HG02642 (cell line): Measurements from ENCODE around the gene NTS.

Experiments used
- ATAC-seq: cut with Tn5 transposase; IDR thresholded peaks from one replicate; pipeline ENCODE4 v1.9.1; 2021; ENCODE audit warnings: mild to moderate bottlenecking; ENCODE audit not compliant: unreplicated experiment, poor library complexity

The NTS gene, protein sequence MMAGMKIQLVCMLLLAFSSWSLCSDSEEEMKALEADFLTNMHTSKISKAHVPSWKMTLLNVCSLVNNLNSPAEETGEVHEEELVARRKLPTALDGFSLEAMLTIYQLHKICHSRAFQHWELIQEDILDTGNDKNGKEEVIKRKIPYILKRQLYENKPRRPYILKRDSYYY

GRCh38 chr12:85874031-85874461, at the start of gene NTS:
Gene NTS, plus strand, starts transcription at chr12:85874295. Its CDS starts 109 bp downstream, at chr12:85874404.
- ATAC-seq: peak; percentile 71

DNA sequence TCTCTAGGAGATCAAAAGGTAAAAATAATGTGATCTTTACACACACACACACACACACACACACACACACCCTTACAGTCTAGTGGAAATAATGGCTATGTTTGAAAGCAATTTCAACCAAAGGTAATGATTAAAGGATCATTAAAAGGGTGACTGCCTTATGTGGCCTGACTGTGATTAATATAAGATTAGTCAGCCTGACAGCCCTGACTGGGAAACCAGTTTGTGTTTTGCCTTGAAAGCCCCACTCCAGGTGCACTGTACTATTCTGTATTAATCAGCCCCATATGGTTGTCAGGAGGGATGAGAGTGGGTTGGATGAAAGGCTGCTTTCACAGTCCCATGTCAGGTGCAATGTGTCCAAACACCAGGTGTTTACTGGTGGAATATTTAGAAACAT, 48.3 kb upstream of the NTS start:
- ATAC-seq: no peak

GRCh38 chr12:85828576-85828975, 45.5 kb upstream of the NTS start:
- no peak for ATAC-seq

DNA sequence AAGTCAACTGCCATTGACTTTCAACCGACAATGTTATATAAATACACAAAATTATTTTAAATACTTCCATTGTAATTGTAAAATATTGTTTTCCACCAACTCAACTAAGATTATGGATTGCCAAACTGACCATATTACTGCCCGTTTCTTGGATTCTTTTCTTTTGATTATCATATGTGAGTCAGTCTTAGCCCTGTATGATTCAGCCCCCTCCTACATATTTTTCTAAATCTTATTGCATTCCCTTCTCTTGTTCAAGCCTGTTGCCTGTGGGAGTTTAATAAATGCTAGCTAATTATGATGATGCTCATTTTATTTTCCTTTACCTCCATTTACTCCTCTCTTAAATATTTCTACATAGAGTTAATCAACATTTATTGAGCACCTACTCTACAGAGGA, 44.7 kb upstream of the NTS start:
- no peak for ATAC-seq

GRCh38 chr12:85831327-85831990, 42.6 kb upstream of the NTS start:
- no peak for ATAC-seq

GRCh38 chr12:85833579-85833978, 40.5 kb upstream of the NTS start:
- ATAC-seq: no peak

GRCh38 chr12:85834378-85834777, 39.7 kb upstream of the NTS start:
- no peak for ATAC-seq

DNA sequence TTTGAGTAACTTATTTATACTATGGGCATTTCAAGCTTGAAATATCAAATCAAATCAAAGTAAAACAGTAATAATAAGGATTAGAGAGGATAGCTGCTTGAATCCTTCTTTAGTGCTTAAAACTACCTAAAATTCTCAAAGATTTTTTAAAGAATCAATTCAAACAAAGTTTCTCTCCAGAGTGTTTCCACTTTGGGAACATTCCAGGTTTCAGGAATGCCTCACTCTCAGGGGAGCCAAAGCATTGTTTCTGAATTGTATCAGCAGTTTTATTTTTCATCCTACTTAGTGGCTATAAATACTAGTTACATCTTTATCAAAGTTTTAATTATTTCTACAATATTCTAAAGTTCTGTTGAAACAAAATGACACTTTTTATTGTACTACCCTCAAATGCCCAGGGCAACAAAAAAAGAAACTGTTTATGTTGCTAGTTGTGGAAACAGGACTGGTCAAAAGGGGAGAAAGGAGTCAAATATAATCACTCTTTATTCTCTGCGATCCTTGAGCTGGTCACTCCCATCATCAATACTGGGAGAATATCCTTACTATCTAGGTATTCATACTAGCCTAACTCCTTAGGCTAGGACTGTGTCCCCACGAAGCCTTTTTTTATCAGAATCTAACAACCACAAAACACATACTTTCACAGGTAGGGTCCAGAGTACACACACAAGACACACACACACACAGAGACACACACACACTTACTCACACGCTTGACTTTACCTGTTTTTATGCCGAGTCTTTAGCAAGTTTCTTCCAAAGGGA, 38.5 kb upstream of the NTS start:
- no peak for ATAC-seq

DNA sequence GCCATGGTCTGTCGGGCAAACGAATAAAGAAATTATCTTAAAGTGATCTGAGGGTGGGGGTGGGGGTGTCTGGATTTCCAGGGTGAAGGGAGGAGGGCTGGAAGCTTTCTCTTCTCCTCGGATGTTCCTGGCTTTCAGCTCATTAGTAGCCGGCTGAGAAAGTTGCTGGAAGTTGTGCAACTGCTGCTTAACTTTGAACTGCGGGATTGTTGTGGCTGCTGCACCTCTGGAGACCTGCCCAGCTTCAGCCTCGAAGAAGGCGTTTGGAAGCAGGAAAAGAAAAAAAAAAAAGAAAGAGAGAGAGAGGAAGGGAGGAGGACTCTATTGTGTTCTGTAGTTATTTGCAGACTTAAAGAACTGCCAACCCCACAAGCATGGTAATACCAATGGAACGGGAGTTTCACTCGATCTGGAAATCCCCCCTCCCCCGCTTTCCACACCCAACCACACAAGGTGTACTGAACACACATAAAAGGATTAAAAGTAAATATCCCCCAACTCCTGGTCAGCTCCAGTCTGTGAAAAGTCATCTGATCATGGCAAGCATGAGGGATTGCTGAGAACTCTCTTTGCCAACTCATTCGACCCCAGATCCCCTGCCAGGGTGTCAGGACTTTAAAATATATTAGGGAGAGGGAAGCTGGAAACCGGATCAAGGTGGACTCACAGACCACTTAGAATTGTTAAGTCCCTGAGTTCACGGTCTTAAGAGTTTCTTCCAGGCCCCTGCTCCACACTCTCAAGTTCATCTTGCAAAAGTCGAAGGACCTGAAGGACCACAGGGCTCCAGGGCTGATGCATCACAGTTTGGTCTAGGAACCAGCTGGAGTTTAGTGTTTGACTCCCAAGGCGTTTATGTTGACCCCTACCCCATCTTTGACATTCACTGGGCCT, 37.7 kb upstream of the NTS start, which contains the start of gene RASSF9:
RASSF9 (minus strand) TSS at position 213 of the 894 bp plus-strand sequence; CDS start at position 5, 208 bp downstream.
- no peak for ATAC-seq

DNA sequence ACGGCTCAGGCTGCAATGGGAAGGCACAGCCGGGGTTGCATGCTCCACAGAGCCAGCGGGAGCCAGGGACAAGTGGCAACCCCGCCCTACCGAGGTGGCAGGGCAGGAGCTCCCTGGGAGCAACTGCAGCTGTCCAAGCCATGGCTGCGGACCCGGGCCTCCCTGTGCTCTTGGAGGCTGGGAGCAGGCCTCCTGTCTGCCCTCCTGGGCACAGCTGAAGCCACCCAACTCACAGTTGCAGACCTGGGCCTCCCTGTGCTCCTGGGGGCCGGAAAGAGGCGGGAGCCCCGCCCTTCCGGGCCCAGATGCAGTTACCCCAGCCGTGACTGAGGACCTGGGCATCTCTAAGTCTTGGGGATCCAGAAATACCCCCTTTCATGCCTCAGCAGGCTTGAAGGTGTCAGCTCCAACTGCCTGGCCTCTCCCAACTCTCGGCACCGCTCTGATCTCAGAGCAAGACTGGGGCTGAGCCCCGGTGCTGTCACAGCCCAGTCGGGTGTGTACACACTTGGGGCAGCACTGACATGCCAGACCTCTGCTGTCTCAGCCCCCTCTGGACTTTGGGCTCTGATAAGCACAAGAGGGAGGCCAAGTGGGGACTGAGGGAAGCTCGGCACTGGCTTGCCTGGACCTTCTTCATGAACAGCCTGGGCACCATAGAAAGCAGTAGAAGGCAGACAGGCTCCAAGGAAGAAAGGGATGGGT, 30.3 kb upstream of the NTS start:
- no peak for ATAC-seq

GRCh38 chr12:85849344-85849743, 24.8 kb upstream of the NTS start:
- ATAC-seq: no peak

GRCh38 chr12:85855305-85855704, 18.8 kb upstream of the NTS start:
- no peak for ATAC-seq

GRCh38 chr12:85856966-85857365, 17.1 kb upstream of the NTS start:
- ATAC-seq: no peak

GRCh38 chr12:85865890-85866289, 8.2 kb upstream of the NTS start:
- no peak for ATAC-seq

DNA sequence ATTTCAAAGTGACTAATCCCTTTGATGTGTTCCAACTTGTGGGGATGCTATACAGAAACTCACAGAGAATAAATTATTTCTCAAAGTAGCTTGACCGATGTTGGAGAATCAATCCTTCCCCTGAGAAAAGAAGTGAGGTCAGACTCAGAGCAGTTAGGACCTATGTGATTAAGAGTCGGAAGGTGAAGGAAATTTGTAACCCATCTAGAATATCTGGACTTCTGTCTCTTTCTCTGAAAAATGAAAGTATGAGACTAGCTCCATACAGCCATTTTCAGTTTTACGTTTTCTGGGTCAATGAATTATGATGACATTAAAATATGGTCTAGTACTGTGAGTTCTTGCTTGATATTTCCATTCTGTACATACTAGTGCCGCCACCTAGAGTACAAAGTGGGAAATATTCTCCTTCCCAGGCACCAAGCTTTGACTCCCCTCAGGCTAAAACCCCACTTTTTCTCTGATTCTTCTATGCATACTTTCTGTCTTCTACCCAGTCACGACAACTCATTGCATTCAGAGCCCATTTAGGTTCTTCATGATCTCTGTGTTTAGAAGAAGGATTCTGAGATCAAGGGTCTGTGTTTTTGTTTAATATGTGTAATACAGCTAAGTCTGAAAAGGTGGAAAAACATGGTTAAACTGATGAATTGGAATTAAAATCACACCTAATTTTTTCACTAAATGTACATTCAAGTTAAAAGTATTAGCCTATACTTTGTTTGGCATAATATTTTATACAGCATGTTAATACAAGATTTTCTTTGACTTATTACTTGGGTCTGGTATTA, 6.9 kb upstream of the NTS start:
- peak; percentile 97 for ATAC-seq

DNA sequence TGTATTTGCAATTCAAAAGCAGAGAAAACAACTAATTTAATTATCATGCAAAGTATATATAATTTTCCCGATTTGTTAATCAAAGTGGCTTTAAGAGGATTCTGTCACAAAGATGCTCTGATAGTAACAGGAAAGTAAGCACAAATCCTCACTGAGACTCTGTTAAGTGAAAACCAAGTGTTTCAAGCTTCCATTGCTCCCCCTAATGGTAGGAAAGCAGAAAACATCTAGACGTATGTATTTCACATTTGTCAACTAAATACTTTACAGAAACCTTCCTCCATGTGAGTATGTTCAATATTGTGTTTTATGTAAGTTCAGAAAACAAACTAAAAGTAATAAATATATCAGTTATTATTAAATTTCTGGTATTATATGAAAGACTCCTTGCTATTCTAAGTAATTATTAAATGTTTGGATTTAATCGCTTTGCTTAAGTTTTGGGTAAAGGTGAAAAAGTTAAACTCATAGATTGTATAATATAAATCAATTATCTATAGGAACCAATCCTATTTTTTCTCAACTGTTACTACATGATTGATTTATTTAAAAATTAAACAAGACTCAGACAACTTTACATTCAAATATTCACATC, 1.5 kb upstream of the NTS start:
- ATAC-seq: peak; percentile 82

GRCh38 chr12:85877459-85877858, 3.4 kb downstream of the NTS start:
- no peak for ATAC-seq

DNA sequence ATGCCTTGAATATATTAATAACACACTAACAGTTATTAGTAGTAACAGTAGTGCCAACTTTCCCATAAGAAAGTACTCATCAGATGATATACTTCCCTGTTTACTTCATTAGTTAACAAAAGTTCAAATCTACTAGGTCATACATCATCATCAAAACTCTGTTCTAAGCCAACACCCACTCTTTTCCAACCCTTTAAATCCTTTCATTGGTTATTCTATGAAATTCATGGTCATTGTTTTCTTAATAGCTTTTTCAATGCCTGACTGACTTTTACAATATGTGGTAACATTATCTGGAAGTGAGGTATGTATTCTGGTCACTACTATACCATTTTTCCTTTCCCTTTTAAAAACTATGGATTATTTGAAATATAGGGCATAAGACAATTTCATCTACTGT, 9.7 kb downstream of the NTS start:
- no peak for ATAC-seq

DNA sequence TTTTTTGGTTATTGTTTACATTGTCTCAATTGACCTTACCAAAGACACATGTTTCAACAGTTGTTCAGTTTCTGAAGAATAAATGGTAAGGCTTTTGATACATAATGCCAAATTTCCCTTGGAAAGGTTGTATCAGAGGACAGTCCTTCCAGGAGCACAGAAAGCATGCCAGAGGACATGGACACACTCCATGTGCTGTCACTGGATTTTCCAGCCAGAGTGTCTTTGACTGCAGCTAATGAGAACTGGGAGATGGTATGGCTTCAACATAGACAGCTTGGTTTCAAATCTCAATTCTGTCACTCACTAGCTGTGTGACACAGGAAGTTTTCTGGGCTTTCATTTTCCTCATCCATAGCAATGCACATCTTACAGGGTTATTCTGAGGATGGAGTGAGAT, 20.6 kb downstream of the NTS start:
- no peak for ATAC-seq
